Keratinocyte (primary cell): ENCODE measurements around the gene MLLT3. TPM values are rescaled to one million over a fixed set of nuclear protein-coding genes. Genes with fewer than 3 reads are reported as not detected.

Experiments
- DNase-seq: peaks from one replicate; pipeline ENCODE4 v3.0.0-alpha.2; 2011; ENCODE audit warnings: low read depth, missing footprints, low spot score
- FAIRE-seq: peaks from 2 replicates; lab custom pipeline; 2011; peaks lifted over from hg19 to GRCh38; lab: Jason Lieb, UNC
- H2AFZ ChIP-seq: 2 replicates; pipeline ENCODE4 v1.6.0; 2012; ENCODE audit warnings: low read length, control low read depth, inconsistent platforms; ENCODE audit not compliant: control insufficient read depth
- H3K27ac ChIP-seq: 2 replicates; pipeline ENCODE4 v1.5.1; 2011; ENCODE audit warnings: low read length; ENCODE audit not compliant: control insufficient read depth, insufficient read depth
- H3K27me3 ChIP-seq: 3 replicates; pipeline ENCODE4 v1.6.0; 2011; ENCODE audit warnings: low read length; ENCODE audit not compliant: control insufficient read depth, insufficient read depth; ENCODE audit errors: extremely low read depth
- H3K36me3 ChIP-seq, 2 experiments: 2 replicates in 1 of 2; 3 replicates in 1 of 2; pipeline ENCODE4 v1.5.1; 2011; ENCODE audit warnings: low read length in 2 of 2, mild to moderate bottlenecking in 1 of 2; ENCODE audit not compliant: control insufficient read depth in 2 of 2, insufficient read depth in 2 of 2; ENCODE audit errors: extremely low read depth in 1 of 2
- H3K4me1 ChIP-seq: 3 replicates; pipeline ENCODE4 v1.5.1; 2011; ENCODE audit warnings: low read length; ENCODE audit not compliant: control insufficient read depth, insufficient read depth; ENCODE audit errors: extremely low read depth
- H3K4me2 ChIP-seq: 3 replicates; pipeline ENCODE4 v1.6.0; 2011; ENCODE audit warnings: low read depth, low read length; ENCODE audit not compliant: control insufficient read depth, insufficient read depth; ENCODE audit errors: extremely low read depth
- H3K4me3 ChIP-seq, 3 experiments: fragments of 200-600 bp in 1 of 3; sonication (generic) in 1 of 3; 2 replicates in 2 of 3; 3 replicates in 1 of 3; pipeline ENCODE4 v1.5.1; 2011 to 2016; ENCODE audit warnings: low read length in 3 of 3, mild to moderate bottlenecking in 3 of 3, control low read depth in 2 of 3, inconsistent platforms in 1 of 3, low read depth in 1 of 3, mixed read lengths in 1 of 3, mixed run types in 1 of 3, moderate library complexity in 1 of 3; ENCODE audit not compliant: control insufficient read depth in 2 of 3, insufficient read depth in 2 of 3; ENCODE audit errors: extremely low read depth in 1 of 3
- H3K79me2 ChIP-seq: 2 replicates; pipeline ENCODE4 v1.6.0; 2012; ENCODE audit warnings: low read length; ENCODE audit not compliant: control insufficient read depth, insufficient read depth
- H3K9ac ChIP-seq: 3 replicates; pipeline ENCODE4 v1.6.0; 2011; ENCODE audit warnings: low read length; ENCODE audit not compliant: control insufficient read depth, insufficient read depth; ENCODE audit errors: extremely low read depth
- H3K9me1 ChIP-seq: 3 replicates; pipeline ENCODE4 v1.6.0; 2011; ENCODE audit warnings: low read length; ENCODE audit not compliant: control insufficient read depth, insufficient read depth; ENCODE audit errors: extremely low read depth
- H3K9me3 ChIP-seq: 2 replicates; pipeline ENCODE4 v1.5.1; 2012; ENCODE audit warnings: low read depth, low read length; ENCODE audit not compliant: control insufficient read depth
- H4K20me1 ChIP-seq: 3 replicates; pipeline ENCODE4 v1.6.0; 2011; ENCODE audit warnings: low read length; ENCODE audit not compliant: control insufficient read depth, insufficient read depth; ENCODE audit errors: extremely low read depth
- EZH2 ChIP-seq: IDR thresholded peaks from one replicate; pipeline ENCODE4 v1.6.1; 2012; ENCODE audit warnings: inconsistent platforms, mild to moderate bottlenecking, low read length, moderate library complexity
- dilution Hi-C: fragments of 300-500 bp; cut with MboI; formaldehyde crosslinking; loops from one replicate; pipeline ENCODE4 v1.7.0; 2020; ENCODE audit warnings: low sequenced_read_pairs; ENCODE audit not compliant: extremely low pct_ligation_motif_present
- polyA plus RNA-seq, 5 experiments: library from polyadenylated mRNA; depleted of rRNA in 3 of 5; stranded (reverse) in 3 of 5; stranded (forward) in 1 of 5; unstranded in 1 of 5; fragments of >200 nt; gene quantifications; 1 replicate in 1 of 5; 2 replicates in 3 of 5; 3 replicates in 1 of 5; pipeline versions ENCODE4 v1.2.1 to v1.2.3, GENCODE V29; 2011 to 2012; ENCODE audit warnings: missing spikeins in 2 of 5, low read depth in 1 of 5, low replicate concordance in 1 of 5
- TF ChIP-seq, protein P1 (sequence below), 3 experiments: IDR thresholded peaks in 1 of 3; conservative IDR thresholded peaks in 1 of 3; optimal IDR thresholded peaks in 1 of 3; 2 replicates in 2 of 3; 3 replicates in 1 of 3; pipeline versions ENCODE3 to v1.5.1; 2011; ENCODE audit warnings: low read length in 3 of 3, mild to moderate bottlenecking in 3 of 3, moderate library complexity in 2 of 3, control low read depth in 1 of 3, inconsistent platforms in 1 of 3; ENCODE audit not compliant: insufficient read depth in 2 of 3; ENCODE audit errors: extremely low read depth in 1 of 3

MLLT3 gene
- polyA plus RNA-seq, 1 donor (not counting 4 experiments of a cell fraction or from before 2014, with no cell fraction given), result 17.0 TPM

DNA sequence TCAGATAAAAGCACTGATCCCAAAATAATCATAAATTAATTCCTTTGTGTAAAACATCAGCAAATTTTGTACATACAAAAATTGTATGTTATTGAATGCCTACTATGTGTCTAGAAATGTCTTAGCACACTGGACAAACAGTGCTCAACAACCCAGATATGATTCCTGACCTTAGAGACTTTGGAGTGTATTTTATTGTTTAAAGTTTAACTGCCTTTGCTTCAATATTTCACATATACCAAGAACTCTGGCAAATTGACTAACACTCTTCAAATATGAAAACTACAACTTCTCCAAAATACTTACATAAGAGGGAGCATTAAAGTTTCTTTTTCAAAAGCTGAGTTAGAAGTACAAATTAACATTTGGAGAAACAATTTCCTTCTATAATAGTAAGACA lies 231.9 kb downstream of the MLLT3 start:
- DNase-seq, result no peak
- dilution Hi-C loops, result no loop called here
- H3K27ac ChIP-seq, result no peak overlapping the region
- FAIRE-seq, result no peak
- H3K4me1 ChIP-seq, result no peaks in the 10 kb centered on the region
- H3K9me1 ChIP-seq, result no peaks in the 10 kb centered on the region
- H3K27me3 ChIP-seq, result no peaks in the 10 kb centered on the region
- no peak overlapping the region for H3K4me3 ChIP-seq
- H2AFZ ChIP-seq, result no peak overlapping the region
- H3K9ac ChIP-seq, result no peak overlapping the region
- TF ChIP-seq EZH2, result no peak
- TF ChIP-seq, protein P1, sequence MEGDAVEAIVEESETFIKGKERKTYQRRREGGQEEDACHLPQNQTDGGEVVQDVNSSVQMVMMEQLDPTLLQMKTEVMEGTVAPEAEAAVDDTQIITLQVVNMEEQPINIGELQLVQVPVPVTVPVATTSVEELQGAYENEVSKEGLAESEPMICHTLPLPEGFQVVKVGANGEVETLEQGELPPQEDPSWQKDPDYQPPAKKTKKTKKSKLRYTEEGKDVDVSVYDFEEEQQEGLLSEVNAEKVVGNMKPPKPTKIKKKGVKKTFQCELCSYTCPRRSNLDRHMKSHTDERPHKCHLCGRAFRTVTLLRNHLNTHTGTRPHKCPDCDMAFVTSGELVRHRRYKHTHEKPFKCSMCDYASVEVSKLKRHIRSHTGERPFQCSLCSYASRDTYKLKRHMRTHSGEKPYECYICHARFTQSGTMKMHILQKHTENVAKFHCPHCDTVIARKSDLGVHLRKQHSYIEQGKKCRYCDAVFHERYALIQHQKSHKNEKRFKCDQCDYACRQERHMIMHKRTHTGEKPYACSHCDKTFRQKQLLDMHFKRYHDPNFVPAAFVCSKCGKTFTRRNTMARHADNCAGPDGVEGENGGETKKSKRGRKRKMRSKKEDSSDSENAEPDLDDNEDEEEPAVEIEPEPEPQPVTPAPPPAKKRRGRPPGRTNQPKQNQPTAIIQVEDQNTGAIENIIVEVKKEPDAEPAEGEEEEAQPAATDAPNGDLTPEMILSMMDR (optimal IDR thresholded peaks at IDR 0.05 in 1 of 3, IDR thresholded peaks at IDR 0.05 in 1 of 3, conservative IDR thresholded peaks at IDR 0.05 in 1 of 3; ENCODE audit: extremely low read depth in 1 of 3, insufficient read depth in 2 of 3, low read length in 3 of 3), result no peak
- H4K20me1 ChIP-seq, result no peaks in the 10 kb centered on the region
- no peaks in the 10 kb centered on the region for H3K36me3 ChIP-seq
- no peak overlapping the region for H3K4me2 ChIP-seq
- H3K9me3 ChIP-seq, result no peaks in the 10 kb centered on the region
- H3K79me2 ChIP-seq, result no peaks in the 10 kb centered on the region

DNA sequence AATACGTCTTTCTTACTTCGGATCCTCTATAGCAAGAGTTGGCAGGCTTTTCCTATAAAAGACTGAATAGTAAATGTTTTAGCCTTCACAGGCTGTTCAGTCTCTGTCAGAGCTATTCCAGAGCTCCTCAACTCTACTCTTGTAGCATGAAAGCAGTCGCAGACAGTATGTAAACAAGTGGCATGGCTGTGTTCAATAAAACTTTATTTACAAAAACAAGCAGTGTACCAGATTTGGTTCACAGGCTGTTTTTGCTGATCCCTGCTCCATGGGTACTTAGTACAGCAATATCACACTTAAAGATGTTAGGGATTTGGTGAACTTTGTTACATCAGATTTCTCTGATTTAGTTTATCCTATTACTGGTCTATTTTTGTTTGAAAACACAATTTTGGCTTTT lies 235.2 kb downstream of the MLLT3 start:
- no peak overlapping the region for H3K27ac ChIP-seq
- TF ChIP-seq EZH2, result no peak
- TF ChIP-seq, protein P1 (optimal IDR thresholded peaks at IDR 0.05 in 1 of 3, IDR thresholded peaks at IDR 0.05 in 1 of 3, conservative IDR thresholded peaks at IDR 0.05 in 1 of 3; ENCODE audit: extremely low read depth in 1 of 3, insufficient read depth in 2 of 3, low read length in 3 of 3), result no peak
- no peaks in the 10 kb centered on the region for H4K20me1 ChIP-seq
- no peak overlapping the region for H3K4me3 ChIP-seq
- no peak overlapping the region for H3K4me2 ChIP-seq
- no peaks in the 10 kb centered on the region for H3K36me3 ChIP-seq
- no peak for FAIRE-seq
- H3K79me2 ChIP-seq, result no peaks in the 10 kb centered on the region
- H2AFZ ChIP-seq, result no peak overlapping the region
- H3K4me1 ChIP-seq, result no peaks in the 10 kb centered on the region
- no peak overlapping the region for H3K9ac ChIP-seq
- no peaks in the 10 kb centered on the region for H3K27me3 ChIP-seq
- H3K9me1 ChIP-seq, result no peaks in the 10 kb centered on the region
- no peak for DNase-seq
- H3K9me3 ChIP-seq, result no peaks in the 10 kb centered on the region
- dilution Hi-C loops, result no loop called here
